ENCODE results near the gene LY6G6D. TPM values are rescaled to one million over a fixed set of nuclear protein-coding genes. Genes with fewer than 3 reads are reported as not detected.
A peak's percentile ranks its signal among the peaks of the same experiment; 100 is the strongest.
"Not testable (repeated sequence)": the region's sequence is repeated elsewhere in the genome, so short reads cannot be mapped to it uniquely, and the experiment has no call there.

Gene LY6G6D
- total RNA-seq, 1 experiment from 2014 or later: not detected

GRCh38 chr6:31692353-31692752 is 22.8 kb upstream of the LY6G6D start:
- DNase-seq (ENCODE audit: low read depth): no peak

DNA sequence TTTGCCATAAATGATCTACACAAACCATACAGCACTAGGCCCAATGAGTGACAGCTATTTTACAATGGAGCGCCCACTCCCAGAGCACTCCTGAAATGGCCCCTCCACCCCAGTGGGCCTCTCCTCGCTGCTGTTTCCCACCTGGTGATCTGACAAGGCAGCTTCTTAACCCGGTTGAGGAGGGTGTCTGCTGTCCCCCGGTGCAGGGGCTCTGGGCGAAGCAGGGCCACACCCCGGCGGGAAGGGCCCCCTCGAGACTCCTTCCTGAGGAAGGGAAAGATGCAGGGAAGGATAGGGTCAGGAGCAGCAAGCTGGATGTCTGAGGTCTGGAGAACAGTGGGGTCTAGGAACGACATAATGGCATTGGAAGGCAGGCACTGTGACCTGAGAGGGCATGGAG is 22.3 kb upstream of the LY6G6D start:
- no peak for DNase-seq (ENCODE audit: low read depth)

DNA sequence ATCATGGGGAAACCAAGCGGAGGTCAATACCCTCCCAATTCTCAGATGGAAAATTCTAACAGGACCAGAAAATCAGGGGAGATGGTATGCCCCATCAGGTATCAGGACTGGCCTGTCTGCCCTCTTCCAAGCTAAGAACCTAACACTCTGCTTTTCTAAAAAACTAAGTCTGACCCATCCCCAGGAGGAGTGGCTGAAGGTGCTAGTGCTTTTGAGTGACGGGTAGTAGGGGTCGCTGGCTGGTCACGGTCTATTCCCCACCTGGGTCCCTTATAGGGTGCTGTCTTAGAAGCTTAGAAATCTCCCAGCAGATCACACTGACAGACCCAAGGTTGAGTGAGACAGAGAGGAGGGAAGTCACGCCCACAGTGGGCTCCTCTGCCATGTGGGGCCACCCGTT is 21.6 kb upstream of the LY6G6D start:
- DNase-seq (ENCODE audit: low read depth): no peak

- no peak for DNase-seq (ENCODE audit: low read depth)
These were observed 17.6 kb upstream of the LY6G6D start for GRCh38 chr6:31697555-31697954.

- DNase-seq (ENCODE audit: low read depth): no peak
These were observed 14.3 kb upstream of the LY6G6D start for GRCh38 chr6:31700740-31701401.

GRCh38 chr6:31701666-31702404 is 13.3 kb upstream of the LY6G6D start:
- peak; percentile 48 for DNase-seq (ENCODE audit: low read depth)

DNA sequence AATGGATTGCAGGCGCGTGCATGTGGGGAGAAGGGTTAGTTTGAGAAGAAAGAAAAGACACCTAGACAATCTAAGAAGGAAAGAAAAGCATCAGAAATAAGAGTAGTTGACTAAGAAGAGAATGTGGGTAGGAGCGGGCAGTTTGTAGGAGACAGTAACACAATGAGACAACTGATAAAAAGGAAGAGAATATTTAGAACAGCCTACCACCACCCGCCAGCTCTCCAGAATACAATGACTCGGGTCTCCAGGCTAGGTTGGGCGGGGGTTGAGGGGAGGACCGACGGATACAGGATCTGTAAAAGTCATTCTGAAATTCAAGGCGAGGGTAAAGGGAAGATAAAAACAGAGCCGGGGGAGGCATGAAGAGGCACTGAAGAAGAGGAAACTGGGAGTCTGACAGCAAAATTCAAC is 12.7 kb upstream of the LY6G6D start:
- DNase-seq (ENCODE audit: low read depth): no peak

GRCh38 chr6:31702819-31703716 is 12.1 kb upstream of the LY6G6D start, which contains the start of gene ABHD16A:
Gene ABHD16A, minus strand, starts transcription at chr6:31703324. Its CDS starts 43 bp downstream, at chr6:31703281.
- peak; percentile 99 for DNase-seq (ENCODE audit: low read depth)

GRCh38 chr6:31705931-31706330 is 9.2 kb upstream of the LY6G6D start:
- DNase-seq (ENCODE audit: low read depth): peak; percentile 74

DNA sequence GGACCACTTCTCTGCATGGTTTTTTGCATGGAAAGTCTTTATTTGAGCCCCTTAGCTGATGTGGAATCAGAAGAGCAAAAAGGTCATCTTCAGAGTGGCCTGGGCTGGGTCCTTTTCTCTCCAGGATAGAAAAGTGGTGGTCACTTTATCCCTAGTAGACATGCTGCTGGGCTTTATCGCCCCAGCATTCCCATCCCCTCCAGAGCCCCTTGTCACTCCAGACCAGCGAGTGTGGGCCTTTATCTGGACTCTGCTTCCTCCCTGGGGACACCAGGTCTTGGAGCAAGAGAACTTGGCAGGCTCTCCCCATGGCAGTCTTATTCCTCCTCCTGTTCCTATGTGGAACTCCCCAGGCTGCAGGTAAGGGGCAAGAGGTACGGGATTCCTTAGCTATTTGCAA is 8.5 kb upstream of the LY6G6D start, which contains the start of gene LY6G6F:
Gene LY6G6F, plus strand, starts transcription at position 268 of the 400 bp plus-strand sequence. Its CDS starts 41 bp downstream, at position 309.
- no peak for DNase-seq (ENCODE audit: low read depth)

DNA sequence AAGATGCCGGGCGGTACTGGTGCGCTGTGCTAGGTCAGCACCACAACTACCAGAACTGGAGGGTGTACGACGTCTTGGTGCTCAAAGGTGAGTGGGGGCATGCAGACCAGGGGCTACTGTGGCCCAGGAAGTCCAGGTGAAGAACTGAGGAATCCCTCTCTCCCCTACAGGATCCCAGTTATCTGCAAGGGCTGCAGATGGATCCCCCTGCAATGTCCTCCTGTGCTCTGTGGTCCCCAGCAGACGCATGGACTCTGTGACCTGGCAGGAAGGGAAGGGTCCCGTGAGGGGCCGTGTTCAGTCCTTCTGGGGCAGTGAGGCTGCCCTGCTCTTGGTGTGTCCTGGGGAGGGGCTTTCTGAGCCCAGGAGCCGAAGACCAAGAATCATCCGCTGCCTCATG is 7.4 kb upstream of the LY6G6D start:
- no peak for DNase-seq (ENCODE audit: low read depth)

GRCh38 chr6:31708224-31708623 is 6.9 kb upstream of the LY6G6D start:
- no peak for DNase-seq (ENCODE audit: low read depth)

DNA sequence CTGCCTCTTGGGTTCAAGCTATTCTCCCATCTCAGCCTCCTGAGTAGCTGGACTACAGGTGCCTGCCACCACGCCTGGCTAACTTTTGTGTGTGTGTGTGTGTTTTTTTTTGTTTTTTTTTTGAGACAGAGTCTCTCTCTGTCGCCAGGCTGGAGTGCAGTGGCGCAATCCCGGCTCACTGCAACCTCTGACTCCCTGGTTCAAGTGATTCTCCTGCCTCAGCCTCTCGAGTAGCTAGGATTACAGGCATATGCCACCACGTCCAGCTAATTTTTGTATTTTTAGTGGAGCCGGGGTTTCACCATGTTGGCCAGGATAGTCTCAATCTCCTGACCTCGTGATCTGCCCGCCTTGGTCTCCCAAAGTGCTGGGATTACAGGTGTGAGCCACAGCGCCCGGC is 6.0 kb upstream of the LY6G6D start:
- not testable (repeated sequence) for DNase-seq (ENCODE audit: low read depth)

- no peak for DNase-seq (ENCODE audit: low read depth)
These were observed 4.5 kb upstream of the LY6G6D start for GRCh38 chr6:31710523-31711219.

DNA sequence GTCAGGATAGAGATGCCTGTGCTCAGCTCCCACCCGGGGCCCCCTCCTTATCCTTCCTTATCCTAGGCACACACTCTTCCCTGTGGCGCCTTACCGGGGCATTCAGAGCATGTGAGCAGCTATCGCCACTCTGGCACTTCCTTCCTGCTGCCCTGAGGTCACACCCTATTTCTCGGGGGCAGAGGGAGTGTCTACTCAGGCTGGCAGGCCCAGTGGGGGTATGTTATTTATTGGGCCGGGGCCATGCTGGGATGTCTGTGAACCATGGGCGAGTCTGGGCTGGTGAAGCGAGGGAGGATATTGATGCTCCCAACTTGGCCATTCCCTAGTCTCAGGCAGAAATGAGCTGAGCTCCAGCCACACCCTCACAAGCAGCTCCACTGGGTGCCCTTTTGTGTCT is 3.9 kb upstream of the LY6G6D start:
- no peak for DNase-seq (ENCODE audit: low read depth)

DNA sequence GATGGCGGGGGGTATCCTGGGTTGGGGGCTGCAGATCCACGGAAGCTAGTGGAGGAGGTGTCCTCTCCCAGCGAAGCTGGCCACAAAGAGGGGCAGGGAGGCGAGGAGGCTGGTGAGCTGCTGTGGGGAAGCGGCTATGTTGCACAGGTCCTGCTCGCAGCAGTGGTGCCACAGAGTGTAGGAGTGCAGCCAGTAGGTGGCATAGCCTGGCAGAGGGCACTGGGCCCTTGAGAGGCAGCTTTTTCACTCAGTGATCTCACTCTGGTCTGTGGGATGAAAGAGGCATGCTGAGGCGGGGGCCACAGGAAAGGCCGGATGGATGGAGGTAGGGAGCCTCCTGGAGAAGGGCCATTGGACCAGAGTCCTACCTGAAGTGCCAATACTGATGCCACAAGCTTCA is 2.9 kb upstream of the LY6G6D start:
- peak; percentile 55 for DNase-seq (ENCODE audit: low read depth)

GRCh38 chr6:31713465-31713864 is 1.7 kb upstream of the LY6G6D start:
- DNase-seq (ENCODE audit: low read depth): no peak

- no peak for DNase-seq (ENCODE audit: low read depth)
These were observed 1.0 kb upstream of the LY6G6D start for GRCh38 chr6:31713991-31714684.

DNA sequence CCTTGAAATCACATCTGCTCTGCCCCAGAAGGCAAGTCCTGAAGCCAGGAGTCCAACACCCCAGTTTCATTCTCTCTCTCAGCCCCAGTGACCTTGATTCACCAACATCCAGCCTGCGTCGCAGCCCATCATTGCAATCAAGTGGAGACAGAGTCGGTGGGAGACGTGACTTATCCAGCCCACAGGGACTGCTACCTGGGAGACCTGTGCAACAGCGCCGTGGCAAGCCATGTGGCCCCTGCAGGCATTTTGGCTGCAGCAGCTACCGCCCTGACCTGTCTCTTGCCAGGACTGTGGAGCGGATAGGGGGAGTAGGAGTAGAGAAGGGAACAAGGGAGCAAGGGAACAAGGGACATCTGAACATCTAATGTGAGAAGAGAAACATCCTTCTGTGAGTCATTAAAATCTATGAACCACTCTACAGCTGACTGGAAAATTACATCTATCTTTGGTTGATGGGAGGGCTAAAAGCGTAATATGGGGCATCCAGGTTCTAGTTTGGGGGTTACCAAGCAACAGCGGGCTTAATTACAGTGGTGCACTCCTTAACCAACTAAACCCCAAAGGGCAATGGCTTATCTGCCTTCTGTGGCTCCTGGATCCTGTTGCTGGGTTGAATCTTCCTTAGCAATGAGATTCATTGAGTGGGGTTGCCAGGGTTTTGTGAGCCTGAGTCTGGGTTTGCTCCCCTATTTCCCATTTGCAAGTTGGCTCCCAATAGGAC is 2.5 kb downstream of the LY6G6D start:
- DNase-seq (ENCODE audit: low read depth): no peak

- no peak for DNase-seq (ENCODE audit: low read depth)
These were observed 3.1 kb downstream of the LY6G6D start for GRCh38 chr6:31718265-31718664.

Measured in M059J (cell line).